A549 (cell line): ENCODE measurements around the gene RIPOR2.

Experiments used
- ESRRA ChIP-seq: fragments of 150-350 bp; IDR thresholded peaks from 2 replicates; pipeline ENCODE4 v1.6.1; 2014; ENCODE audit warnings: mild to moderate bottlenecking, low read length, borderline replicate concordance
- JUN ChIP-seq, 2 experiments: fragments of >200 bp; sonication (Bioruptor Twin); formaldehyde crosslinking; IDR thresholded peaks; 2 replicates in 1 of 2; 3 replicates in 1 of 2; pipeline ENCODE4 v1.6.1; 2016 to 2017
- KDM1A ChIP-seq: fragments of 200-600 bp; sonication (generic); IDR thresholded peaks from 2 replicates; pipeline ENCODE4 v1.6.1; 2016; ENCODE audit warnings: low read depth, mild to moderate bottlenecking
- POLR2A ChIP-seq: IDR thresholded peaks from 2 replicates; pipeline ENCODE4 v1.6.1; 2012; ENCODE audit warnings: mild to moderate bottlenecking, low read length
- RNF2 ChIP-seq: fragments of 200-600 bp; sonication (generic); IDR thresholded peaks from 2 replicates; pipeline ENCODE4 v1.6.1; 2016; ENCODE audit warnings: low read depth, mild to moderate bottlenecking, antibody characterized with exemption, moderate library complexity, borderline replicate concordance
- TF ChIP-seq, protein P1 (sequence below): fragments of >200 bp; sonication (Bioruptor Twin); formaldehyde crosslinking; IDR thresholded peaks from 3 replicates; pipeline ENCODE4 v1.5.1; 2016
- TF ChIP-seq, protein P2 (sequence below): fragments of 200-600 bp; sonication (generic); IDR thresholded peaks from 2 replicates; pipeline ENCODE4 v1.6.1; 2016; ENCODE audit warnings: antibody characterized with exemption, mild to moderate bottlenecking, moderate library complexity

DNA sequence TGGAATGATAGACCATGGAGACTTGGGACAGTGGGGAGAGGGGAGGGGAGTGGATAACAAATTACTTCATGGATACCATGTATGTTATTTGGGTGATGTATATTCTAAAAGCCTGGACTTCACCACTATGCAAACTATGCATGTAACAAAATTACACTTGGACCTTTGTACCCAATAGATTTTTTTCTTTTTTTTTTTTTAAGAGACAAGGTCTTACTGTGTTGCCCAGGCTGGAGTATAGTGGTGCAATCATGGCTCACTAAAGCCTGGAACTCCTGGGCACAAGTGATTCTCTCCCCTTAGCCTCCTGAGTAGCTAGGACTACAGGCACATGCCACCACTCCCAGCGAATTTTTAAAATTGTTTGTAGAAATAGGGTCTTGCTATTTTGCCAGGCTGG is 45.3 kb downstream of the RIPOR2 start:
- TF ChIP-seq, protein P1, sequence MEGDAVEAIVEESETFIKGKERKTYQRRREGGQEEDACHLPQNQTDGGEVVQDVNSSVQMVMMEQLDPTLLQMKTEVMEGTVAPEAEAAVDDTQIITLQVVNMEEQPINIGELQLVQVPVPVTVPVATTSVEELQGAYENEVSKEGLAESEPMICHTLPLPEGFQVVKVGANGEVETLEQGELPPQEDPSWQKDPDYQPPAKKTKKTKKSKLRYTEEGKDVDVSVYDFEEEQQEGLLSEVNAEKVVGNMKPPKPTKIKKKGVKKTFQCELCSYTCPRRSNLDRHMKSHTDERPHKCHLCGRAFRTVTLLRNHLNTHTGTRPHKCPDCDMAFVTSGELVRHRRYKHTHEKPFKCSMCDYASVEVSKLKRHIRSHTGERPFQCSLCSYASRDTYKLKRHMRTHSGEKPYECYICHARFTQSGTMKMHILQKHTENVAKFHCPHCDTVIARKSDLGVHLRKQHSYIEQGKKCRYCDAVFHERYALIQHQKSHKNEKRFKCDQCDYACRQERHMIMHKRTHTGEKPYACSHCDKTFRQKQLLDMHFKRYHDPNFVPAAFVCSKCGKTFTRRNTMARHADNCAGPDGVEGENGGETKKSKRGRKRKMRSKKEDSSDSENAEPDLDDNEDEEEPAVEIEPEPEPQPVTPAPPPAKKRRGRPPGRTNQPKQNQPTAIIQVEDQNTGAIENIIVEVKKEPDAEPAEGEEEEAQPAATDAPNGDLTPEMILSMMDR: no peak
- TF ChIP-seq POLR2A (no peak), ESRRA (no peak), KDM1A (no peak), JUN (IDR thresholded peaks at IDR 0.05) (no peak), RNF2 (no peak)
- TF ChIP-seq, protein P2, sequence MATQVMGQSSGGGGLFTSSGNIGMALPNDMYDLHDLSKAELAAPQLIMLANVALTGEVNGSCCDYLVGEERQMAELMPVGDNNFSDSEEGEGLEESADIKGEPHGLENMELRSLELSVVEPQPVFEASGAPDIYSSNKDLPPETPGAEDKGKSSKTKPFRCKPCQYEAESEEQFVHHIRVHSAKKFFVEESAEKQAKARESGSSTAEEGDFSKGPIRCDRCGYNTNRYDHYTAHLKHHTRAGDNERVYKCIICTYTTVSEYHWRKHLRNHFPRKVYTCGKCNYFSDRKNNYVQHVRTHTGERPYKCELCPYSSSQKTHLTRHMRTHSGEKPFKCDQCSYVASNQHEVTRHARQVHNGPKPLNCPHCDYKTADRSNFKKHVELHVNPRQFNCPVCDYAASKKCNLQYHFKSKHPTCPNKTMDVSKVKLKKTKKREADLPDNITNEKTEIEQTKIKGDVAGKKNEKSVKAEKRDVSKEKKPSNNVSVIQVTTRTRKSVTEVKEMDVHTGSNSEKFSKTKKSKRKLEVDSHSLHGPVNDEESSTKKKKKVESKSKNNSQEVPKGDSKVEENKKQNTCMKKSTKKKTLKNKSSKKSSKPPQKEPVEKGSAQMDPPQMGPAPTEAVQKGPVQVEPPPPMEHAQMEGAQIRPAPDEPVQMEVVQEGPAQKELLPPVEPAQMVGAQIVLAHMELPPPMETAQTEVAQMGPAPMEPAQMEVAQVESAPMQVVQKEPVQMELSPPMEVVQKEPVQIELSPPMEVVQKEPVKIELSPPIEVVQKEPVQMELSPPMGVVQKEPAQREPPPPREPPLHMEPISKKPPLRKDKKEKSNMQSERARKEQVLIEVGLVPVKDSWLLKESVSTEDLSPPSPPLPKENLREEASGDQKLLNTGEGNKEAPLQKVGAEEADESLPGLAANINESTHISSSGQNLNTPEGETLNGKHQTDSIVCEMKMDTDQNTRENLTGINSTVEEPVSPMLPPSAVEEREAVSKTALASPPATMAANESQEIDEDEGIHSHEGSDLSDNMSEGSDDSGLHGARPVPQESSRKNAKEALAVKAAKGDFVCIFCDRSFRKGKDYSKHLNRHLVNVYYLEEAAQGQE: no peak
